Neural progenitor cell (in vitro differentiated cells): Measurements from ENCODE around the gene KLC1.

Experiments used
- CTCF ChIP-seq: fragments of 200-600 bp; sonication (generic); IDR thresholded peaks from 2 replicates; pipeline ENCODE4 v1.5.1; 2017; ENCODE audit warnings: antibody characterized with exemption, mild to moderate bottlenecking
- EZH2 ChIP-seq: fragments of 200-600 bp; sonication (generic); IDR thresholded peaks from 2 replicates; pipeline ENCODE4 v1.6.1; 2017; ENCODE audit warnings: antibody characterized with exemption, mild to moderate bottlenecking, moderate library complexity

- no peak for TF ChIP-seq CTCF
- TF ChIP-seq EZH2, result no peak
These were observed 61.3 kb downstream of the KLC1 start for GRCh38 chr14:103690332-103690731.
